Activated B cell treated with CpG ODN at 0.5 μM for 24 hours (primary cell): ENCODE measurements around the gene SDS. TPM values are rescaled to one million over a fixed set of nuclear protein-coding genes. Genes with fewer than 3 reads are reported as not detected.

Experiments
- ATAC-seq: fragments of 200-7000 bp; cut with Tn5 transposase; one replicate; pipeline ENCODE4 v1.10.0; 2021; ENCODE audit warnings: low read depth, mild to moderate bottlenecking, moderate library complexity
- CTCF ChIA-PET: fragments of 350-600 bp; sonication (Branson Sonifier 250); formaldehyde crosslinking; loops from one replicate; lab custom pipeline; 2021; ENCODE audit warnings: antibody characterized with exemption; lab: Charles Lee
- POLR2A ChIA-PET: fragments of 350-600 bp; sonication (Branson Sonifier 250); formaldehyde crosslinking; loops from one replicate; lab custom pipeline; 2021; ENCODE audit warnings: antibody characterized with exemption; lab: Charles Lee
- DNase-seq: peaks from one replicate; pipeline ENCODE4 v3.0.0; 2022
- H3K27ac Mint-ChIP-seq: one replicate; pipeline ENCODE4 v1.8.0; 2020; ENCODE audit warnings: mixed read lengths
- H3K27me3 Mint-ChIP-seq: one replicate; pipeline ENCODE4 v1.8.0; 2021; ENCODE audit warnings: mixed read lengths
- H3K36me3 Mint-ChIP-seq: one replicate; pipeline ENCODE4 v1.8.0; 2021; ENCODE audit warnings: low read depth, mixed read lengths
- H3K4me1 Mint-ChIP-seq: one replicate; pipeline ENCODE4 v1.8.0; 2021; ENCODE audit warnings: mixed read lengths
- H3K4me3 Mint-ChIP-seq: one replicate; pipeline ENCODE4 v1.8.0; 2020; ENCODE audit warnings: mild to moderate bottlenecking, mixed read lengths
- H3K9me3 Mint-ChIP-seq: one replicate; pipeline ENCODE4 v1.8.0; 2020; ENCODE audit warnings: mixed read lengths
- intact Hi-C: fragments of 100-400 bp; cut with micrococcal nuclease; formaldehyde crosslinking; loops from one replicate; pipeline ENCODE4 v1.15.1; 2024
- total RNA-seq: library from RNA; stranded (reverse); gene quantifications from 2 replicates; pipeline ENCODE4 v1.2.3, GENCODE V29; 2022
- TF ChIP-seq, protein P1 (sequence below): fragments of 200-600 bp; IDR thresholded peaks from one replicate; pipeline ENCODE4 v1.8.0; 2022; ENCODE audit warnings: antibody characterized with exemption, mild to moderate bottlenecking

Gene SDS
- total RNA-seq, 1 donor from 2014 or later, result not detected

GRCh38 chr12:113448873-113449272 is 45.2 kb upstream of the SDS start:
- no peak overlapping the region for H3K27ac Mint-ChIP-seq
- ATAC-seq (no peak), DNase-seq (no peak)
- no peaks in the 10 kb centered on the region for H3K4me1 Mint-ChIP-seq
- peaks cover 6% of the 10 kb centered on the region for H3K9me3 Mint-ChIP-seq
- no peak overlapping the region for H3K4me3 Mint-ChIP-seq
- H3K27me3 Mint-ChIP-seq, result peaks cover 25% of the 10 kb centered on the region
- TF ChIP-seq, protein P1, sequence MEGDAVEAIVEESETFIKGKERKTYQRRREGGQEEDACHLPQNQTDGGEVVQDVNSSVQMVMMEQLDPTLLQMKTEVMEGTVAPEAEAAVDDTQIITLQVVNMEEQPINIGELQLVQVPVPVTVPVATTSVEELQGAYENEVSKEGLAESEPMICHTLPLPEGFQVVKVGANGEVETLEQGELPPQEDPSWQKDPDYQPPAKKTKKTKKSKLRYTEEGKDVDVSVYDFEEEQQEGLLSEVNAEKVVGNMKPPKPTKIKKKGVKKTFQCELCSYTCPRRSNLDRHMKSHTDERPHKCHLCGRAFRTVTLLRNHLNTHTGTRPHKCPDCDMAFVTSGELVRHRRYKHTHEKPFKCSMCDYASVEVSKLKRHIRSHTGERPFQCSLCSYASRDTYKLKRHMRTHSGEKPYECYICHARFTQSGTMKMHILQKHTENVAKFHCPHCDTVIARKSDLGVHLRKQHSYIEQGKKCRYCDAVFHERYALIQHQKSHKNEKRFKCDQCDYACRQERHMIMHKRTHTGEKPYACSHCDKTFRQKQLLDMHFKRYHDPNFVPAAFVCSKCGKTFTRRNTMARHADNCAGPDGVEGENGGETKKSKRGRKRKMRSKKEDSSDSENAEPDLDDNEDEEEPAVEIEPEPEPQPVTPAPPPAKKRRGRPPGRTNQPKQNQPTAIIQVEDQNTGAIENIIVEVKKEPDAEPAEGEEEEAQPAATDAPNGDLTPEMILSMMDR, result no peak
- ChIA-PET POLR2A (no interaction called here), CTCF (no interaction called here)
- no peaks in the 10 kb centered on the region for H3K36me3 Mint-ChIP-seq
- intact Hi-C loops, result no loop called here

DNA sequence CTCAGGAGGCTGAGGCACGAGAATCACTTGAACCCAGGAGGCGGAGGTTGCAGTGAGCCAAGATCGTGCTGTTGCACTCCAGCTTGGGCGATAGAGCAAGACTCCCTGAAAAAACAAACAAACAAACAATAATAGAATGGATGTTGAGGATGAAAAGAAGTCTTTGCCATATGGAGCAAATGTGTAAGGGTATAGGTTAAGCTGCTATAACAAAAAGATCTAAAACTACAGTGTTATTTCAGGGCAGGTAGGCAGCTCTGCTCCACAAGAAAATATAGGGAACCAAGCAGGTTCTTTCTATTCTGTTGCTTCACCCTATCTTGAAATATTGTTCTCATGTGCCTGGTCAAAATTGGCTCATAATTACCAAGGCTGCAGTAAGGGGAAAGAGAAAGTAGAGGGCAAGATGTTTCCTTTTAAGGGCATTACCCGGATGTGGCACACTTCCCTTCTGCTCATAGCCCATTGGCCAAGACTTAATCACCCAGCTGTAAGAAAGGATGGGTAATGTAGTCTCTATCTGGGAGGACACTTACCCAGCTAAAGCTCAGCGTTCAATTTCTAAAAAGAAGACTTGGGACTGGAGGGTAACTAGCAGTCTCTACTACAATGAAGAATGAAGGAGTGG is 42.0 kb upstream of the SDS start:
- Mint-ChIP-seq H3K36me3 (no peaks in the 10 kb centered on the region), H3K4me1 (no peaks in the 10 kb centered on the region), H3K27ac (no peak overlapping the region), H3K4me3 (no peak overlapping the region), H3K9me3 (peaks cover 6% of the 10 kb centered on the region), H3K27me3 (peaks cover 27% of the 10 kb centered on the region)
- TF ChIP-seq, protein P1, result no peak
- intact Hi-C loops, result no loop called here
- ChIA-PET POLR2A (no interaction called here), CTCF (no interaction called here)
- ATAC-seq, result no peak
- DNase-seq, result no peak

GRCh38 chr12:113443030-113443539 is 39.4 kb upstream of the SDS start:
- H3K27me3 Mint-ChIP-seq, result peaks cover 28% of the 10 kb centered on the region
- ChIA-PET CTCF (interaction anchor here (1.3 kb wide), 1 partner anchor 17 kb away, joined by 3 read pairs; no protein-coding TSS in a partner anchor), POLR2A (no interaction called here)
- no peaks in the 10 kb centered on the region for H3K4me1 Mint-ChIP-seq
- TF ChIP-seq, protein P1, result no peak
- intact Hi-C loops, result no loop called here
- peaks cover 6% of the 10 kb centered on the region for H3K9me3 Mint-ChIP-seq
- ATAC-seq, result no peak
- H3K36me3 Mint-ChIP-seq, result no peaks in the 10 kb centered on the region
- no peak for DNase-seq
- H3K4me3 Mint-ChIP-seq, result no peak overlapping the region
- H3K27ac Mint-ChIP-seq, result no peak overlapping the region

DNA sequence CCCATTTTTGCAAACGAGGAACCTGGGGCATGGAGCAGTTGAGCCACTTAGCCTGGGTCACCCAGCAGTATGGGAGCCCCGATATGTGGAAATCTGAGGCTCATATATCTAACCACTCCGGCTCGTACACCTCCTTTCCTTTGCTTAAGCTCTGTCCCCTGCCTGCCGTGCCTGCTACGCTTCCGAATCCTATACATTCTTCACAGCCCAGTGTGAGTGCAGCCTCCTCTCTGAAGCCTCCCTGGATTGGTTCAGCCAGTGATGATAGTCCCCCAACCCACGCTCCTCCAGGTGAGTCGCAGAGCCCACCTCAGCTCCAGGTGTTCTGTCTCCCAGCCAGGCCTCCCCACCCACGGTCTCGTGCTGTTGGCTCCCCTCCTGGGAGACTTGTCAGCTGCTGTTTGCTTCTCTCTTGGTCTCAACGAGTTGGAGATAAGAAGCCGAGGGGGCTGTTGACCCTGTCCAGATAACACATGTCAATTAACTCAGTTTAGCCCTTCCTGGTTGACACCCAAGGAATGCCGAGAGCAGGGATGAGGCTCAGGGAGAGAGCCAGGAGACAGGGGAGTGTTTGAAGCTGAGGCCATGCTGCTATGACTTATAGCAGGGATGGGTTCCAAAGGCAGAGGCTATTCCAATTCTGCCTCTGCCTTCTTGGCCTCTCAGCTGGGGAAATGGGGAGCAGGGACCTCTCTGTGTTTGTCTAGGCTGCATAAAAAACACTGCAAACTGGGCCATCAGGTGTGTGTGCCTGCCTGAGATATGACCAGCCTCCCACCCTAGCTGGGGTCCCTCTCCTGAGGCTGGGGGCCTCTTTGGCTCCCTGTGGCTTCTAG is 37.5 kb upstream of the SDS start:
- CTCF ChIA-PET, result no interaction called here
- Mint-ChIP-seq H3K27me3 (peaks cover 18% of the 10 kb centered on the region), H3K4me1 (no peaks in the 10 kb centered on the region), H3K36me3 (no peaks in the 10 kb centered on the region), H3K27ac (no peak overlapping the region), H3K4me3 (no peak overlapping the region), H3K9me3 (peaks cover 2% of the 10 kb centered on the region)
- POLR2A ChIA-PET, result interaction anchor here (0.6 kb wide), 1 partner anchor 244 kb away, joined by 7 read pairs; no protein-coding TSS in a partner anchor
- TF ChIP-seq, protein P1, result no peak
- ATAC-seq, result no peak
- no peak for DNase-seq
- intact Hi-C loops, result no loop called here

DNA sequence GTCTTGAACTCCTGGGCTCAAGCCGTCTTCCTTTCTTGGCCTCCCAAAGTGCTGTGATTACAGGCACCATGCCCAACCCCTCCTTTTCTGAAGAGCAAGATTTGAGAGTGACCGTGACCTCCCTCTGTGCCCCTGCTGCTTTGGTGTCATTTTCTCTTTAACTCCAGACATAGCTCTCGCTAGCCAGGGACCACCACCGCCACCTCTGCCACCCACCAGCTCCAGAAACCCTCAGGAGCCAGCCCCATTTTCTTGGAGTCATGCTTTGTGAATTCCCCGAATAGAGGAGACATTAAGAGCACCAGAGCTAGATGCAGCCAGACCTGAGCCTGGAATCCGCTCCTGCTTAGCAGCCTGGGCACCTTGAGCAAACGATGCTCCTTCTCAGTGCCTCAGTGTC is 36.6 kb upstream of the SDS start:
- intact Hi-C loops, result no loop called here
- CTCF ChIA-PET, result no interaction called here
- H3K36me3 Mint-ChIP-seq, result no peaks in the 10 kb centered on the region

More for the DNA sequence above, 36.6 kb upstream of the SDS start:
- TF ChIP-seq, protein P1, result no peak
- Mint-ChIP-seq H3K4me1 (no peaks in the 10 kb centered on the region), H3K9me3 (no peaks in the 10 kb centered on the region), H3K27me3 (peaks cover 15% of the 10 kb centered on the region), H3K4me3 (no peak overlapping the region), H3K27ac (no peak overlapping the region)
- POLR2A ChIA-PET, result interaction anchor here (0.6 kb wide), 1 partner anchor 243 kb away, joined by 7 read pairs; no protein-coding TSS in a partner anchor
- DNase-seq (no peak), ATAC-seq (no peak)
